GM23248 (cell line): ENCODE measurements around the gene RUVBL2. TPM values are rescaled to one million over a fixed set of nuclear protein-coding genes. Genes with fewer than 3 reads are reported as not detected.
"Not testable (repeated sequence)": the region's sequence is repeated elsewhere in the genome, so short reads cannot be mapped to it uniquely, and the experiment has no call there.

ENCODE experiments used
- DNase-seq: peaks from one replicate; pipeline ENCODE4 v3.0.0-alpha.2; 2015
- H2AFZ ChIP-seq: fragments of 200-600 bp; sonication (generic); 2 replicates; pipeline ENCODE4 v1.6.1; 2016; ENCODE audit warnings: antibody characterized with exemption
- H3F3A ChIP-seq: fragments of 200-600 bp; sonication (generic); 2 replicates; pipeline ENCODE4 v1.6.1; 2016; ENCODE audit warnings: mild to moderate bottlenecking, antibody characterized with exemption, mixed run types; ENCODE audit not compliant: insufficient read depth
- H3K27ac ChIP-seq: fragments of 200-600 bp; sonication (generic); 2 replicates; pipeline ENCODE4 v1.5.1; 2016; ENCODE audit warnings: mild to moderate bottlenecking
- H3K27me3 ChIP-seq: fragments of 200-600 bp; sonication (generic); replicated peaks from 2 replicates; pipeline ENCODE4 v1.6.1; 2016; ENCODE audit warnings: mild to moderate bottlenecking; ENCODE audit not compliant: insufficient read depth
- H3K36me3 ChIP-seq: fragments of 200-600 bp; sonication (generic); 2 replicates; pipeline ENCODE4 v1.6.1; 2016; ENCODE audit warnings: low read depth, mild to moderate bottlenecking
- H3K4me1 ChIP-seq: fragments of 200-600 bp; sonication (generic); 2 replicates; pipeline ENCODE4 v1.6.1; 2016; ENCODE audit warnings: mild to moderate bottlenecking; ENCODE audit not compliant: insufficient read depth
- H3K4me2 ChIP-seq: fragments of 200-600 bp; sonication (generic); one replicate; pipeline ENCODE4 v1.6.1; 2016; ENCODE audit warnings: mild to moderate bottlenecking; ENCODE audit not compliant: unreplicated experiment
- H3K4me3 ChIP-seq: fragments of 200-600 bp; sonication (generic); 2 replicates; pipeline ENCODE4 v1.5.1; 2016; ENCODE audit warnings: mild to moderate bottlenecking
- H3K79me2 ChIP-seq: fragments of 200-600 bp; sonication (generic); 2 replicates; pipeline ENCODE4 v1.6.1; 2016; ENCODE audit warnings: mild to moderate bottlenecking; ENCODE audit not compliant: insufficient read depth
- H3K9ac ChIP-seq: fragments of 200-600 bp; sonication (generic); 2 replicates; pipeline ENCODE4 v1.6.1; 2016; ENCODE audit warnings: mild to moderate bottlenecking
- H3K9me2 ChIP-seq: fragments of 200-600 bp; sonication (generic); 2 replicates; pipeline ENCODE4 v1.6.1; 2016; ENCODE audit warnings: mixed run types, mild to moderate bottlenecking, moderate library complexity; ENCODE audit not compliant: insufficient read depth
- H3K9me3 ChIP-seq: fragments of 200-600 bp; sonication (generic); one replicate; pipeline ENCODE4 v1.6.1; 2017; ENCODE audit warnings: low read depth
- H4K20me1 ChIP-seq: fragments of 200-600 bp; sonication (generic); 2 replicates; pipeline ENCODE4 v1.6.0; 2016; ENCODE audit not compliant: insufficient read depth
- EZH2 ChIP-seq: fragments of 200-600 bp; sonication (generic); IDR thresholded peaks from 2 replicates; pipeline ENCODE4 v1.6.1; 2018; ENCODE audit warnings: antibody characterized with exemption, mild to moderate bottlenecking; ENCODE audit not compliant: insufficient read depth, poor library complexity, severe bottlenecking
- EZH2phosphoT487 ChIP-seq: fragments of 200-600 bp; sonication (generic); IDR thresholded peaks from 2 replicates; pipeline ENCODE4 v1.6.1; 2018; ENCODE audit warnings: antibody characterized with exemption, moderate library complexity, mild to moderate bottlenecking, low read depth; ENCODE audit not compliant: insufficient read depth
- WGBS, 2 experiments: methylation state at CpG; one replicate each; pipeline ENCODE4 v1.1.6; 2015 to 2017; ENCODE audit warnings: low lambda C conversion rate in 2 of 2, low coverage in 1 of 2; ENCODE audit errors: missing lambda C conversion rate in 2 of 2; 5-methylcytosine and 5-hydroxymethylcytosine counted together
- in situ Hi-C: fragments of 300-500 bp; cut with MboI; formaldehyde crosslinking; loops from 2 replicates; pipeline ENCODE4 v1.15.0; 2020
- polyA plus RNA-seq: library from polyadenylated mRNA; unstranded; fragments of >200 nt; fragmentation: Nextera tagmentation; extraction: Ambion mirVana; gene quantifications from 2 replicates; pipeline ENCODE4 v1.2.1, GENCODE V29; 2016
- total RNA-seq: library from RNA; depleted of rRNA; stranded (reverse); fragments of >200 nt; shearing (Covaris generic); gene quantifications from 2 replicates; pipeline ENCODE4 v1.2.3, GENCODE V29; 2014

The RUVBL2 gene
- total and polyA plus RNA-seq, 2 experiments from 2014 or later, result 129 to 177 TPM

GRCh38 chr19:49042177-49042576 lies 48.5 kb downstream of the RUVBL2 start:
- Histone ChIP-seq H3K27ac (no peak overlapping the region), H3K27me3 (no peaks in the 10 kb centered on the region), H2AFZ (no peak overlapping the region), H3K9me2 (no peaks in the 10 kb centered on the region), H3K36me3 (no peaks in the 10 kb centered on the region), H3K4me3 (no peak overlapping the region), H3K9me3 (no peaks in the 10 kb centered on the region), H3K4me2 (no peak overlapping the region), H3K79me2 (no peaks in the 10 kb centered on the region), H3K9ac (no peak overlapping the region), H4K20me1 (no peaks in the 10 kb centered on the region), H3K4me1 (peaks cover 8% of the 10 kb centered on the region; the same call in 1 of the 2 replicates), H3F3A (no peaks in the 10 kb centered on the region)
- WGBS, 2 experiments, result 69 to 71% methylated on average over 16 to 17 of the region's 17 CpGs
- in situ Hi-C loops, result no loop called here
- DNase-seq, result peak; percentile 33
- TF ChIP-seq EZH2phosphoT487 (no peak), EZH2 (no peak)

GRCh38 chr19:49042666-49043065 lies 49.0 kb downstream of the RUVBL2 start:
- DNase-seq, H3K4me1 ChIP-seq, H3K9me2 ChIP-seq, in situ Hi-C loops, H3K27ac ChIP-seq, H3K79me2 ChIP-seq, H3F3A ChIP-seq, H3K4me2 ChIP-seq, H3K9ac ChIP-seq, H3K27me3 ChIP-seq, H4K20me1 ChIP-seq, H3K4me3 ChIP-seq, H2AFZ ChIP-seq, H3K36me3 ChIP-seq, H3K9me3 ChIP-seq: not testable (repeated sequence)
- 86 to 88% methylated on average over 2 of the region's 4 CpGs for WGBS, 2 experiments

GRCh38 chr19:49043548-49043947 lies 49.9 kb downstream of the RUVBL2 start, which contains the start of gene CGB5:
Gene CGB5 (plus strand): TSS chr19:49043848. CDS start chr19:49044210, 362 bp downstream.
- WGBS, 2 experiments, result 72 to 81% methylated on average over 12 to 15 of the region's 15 CpGs
- H3F3A ChIP-seq, H3K4me1 ChIP-seq, H3K9me2 ChIP-seq, H4K20me1 ChIP-seq, H3K27ac ChIP-seq, H3K27me3 ChIP-seq, H3K9ac ChIP-seq, H2AFZ ChIP-seq, H3K4me3 ChIP-seq, in situ Hi-C loops, DNase-seq, H3K4me2 ChIP-seq, H3K9me3 ChIP-seq, H3K36me3 ChIP-seq, H3K79me2 ChIP-seq: not testable (repeated sequence)

- in situ Hi-C loops, H4K20me1 ChIP-seq, H3K79me2 ChIP-seq, H3K27me3 ChIP-seq, DNase-seq, H3K27ac ChIP-seq, H3K36me3 ChIP-seq, H3K9me2 ChIP-seq, H3K9ac ChIP-seq, H3F3A ChIP-seq, H3K4me2 ChIP-seq, H2AFZ ChIP-seq, H3K9me3 ChIP-seq, H3K4me1 ChIP-seq, H3K4me3 ChIP-seq: not testable (repeated sequence)
- WGBS, 2 experiments, result 70 to 89% methylated on average over 5 to 10 of the region's 12 CpGs
Measured at GRCh38 chr19:49049011-49049410, 55.3 kb downstream of the RUVBL2 start, which contains the start of gene CGB8. Gene CGB8 (minus strand): TSS chr19:49049111. CDS start chr19:49048739, 372 bp downstream.

- H3K4me3 ChIP-seq, H4K20me1 ChIP-seq, DNase-seq: not testable (repeated sequence)
Measured at GRCh38 chr19:49049834-49050233, 56.1 kb downstream of the RUVBL2 start.

GRCh38 chr19:49050376-49051033 lies 56.8 kb downstream of the RUVBL2 start:
- H3K9me3 ChIP-seq, H3K36me3 ChIP-seq, H3K9me2 ChIP-seq, H3K4me1 ChIP-seq, H4K20me1 ChIP-seq, H3F3A ChIP-seq, in situ Hi-C loops, H3K27me3 ChIP-seq, H3K4me3 ChIP-seq, H3K4me2 ChIP-seq, H3K79me2 ChIP-seq: not testable (repeated sequence)
- WGBS, 2 experiments, result 34 to 40% methylated on average over 22 of the region's 24 CpGs
- 0 out of 2 replicates have a peak overlapping the region, but pooled peaks have one; percentile 47 for H3K9ac ChIP-seq
- H2AFZ ChIP-seq, result peak overlapping the region; percentile 58; the same call in 1 of the 2 replicates
- peak overlapping the region; percentile 71 for H3K27ac ChIP-seq
- peak; percentile 88 for DNase-seq

More at GRCh38 chr19:49049834-49050233, 56.1 kb downstream of the RUVBL2 start:
- H3K9ac ChIP-seq, H3K9me2 ChIP-seq, H3K9me3 ChIP-seq, H3K79me2 ChIP-seq, in situ Hi-C loops, H3K4me1 ChIP-seq, H3K27ac ChIP-seq, H3F3A ChIP-seq, H3K36me3 ChIP-seq, H3K27me3 ChIP-seq, H2AFZ ChIP-seq, H3K4me2 ChIP-seq: not testable (repeated sequence)
- WGBS, 2 experiments, result 89 to 91% methylated on average over 3 of the region's 4 CpGs
